BLaER1 treated with 17β-estradiol and CSF1 and Interleukin-3, amounts not matched to agents 10 nM and 100 nM (cell line): ENCODE measurements around the gene RELA.

Experiments used
- H3K27ac ChIP-seq, 11 experiments: shearing (Covaris generic); formaldehyde crosslinking; 2 replicates each; pipeline ENCODE4 v1.8.1; 2022
- H3K27me3 ChIP-seq, 11 experiments: shearing (Covaris generic); formaldehyde crosslinking; 2 replicates each; pipeline ENCODE4 v1.8.1; 2022
- H3K36me3 ChIP-seq, 11 experiments: shearing (Covaris generic); formaldehyde crosslinking; 2 replicates each; pipeline ENCODE4 v1.8.1; 2022
- H3K4me1 ChIP-seq, 10 experiments: shearing (Covaris generic); formaldehyde crosslinking; 2 replicates each; pipeline ENCODE4 v1.8.1; 2022
- H3K4me2 ChIP-seq, 11 experiments: shearing (Covaris generic); formaldehyde crosslinking; 2 replicates each; pipeline ENCODE4 v1.8.1; 2022
- H3K4me3 ChIP-seq, 10 experiments: shearing (Covaris generic); formaldehyde crosslinking; 2 replicates each; pipeline ENCODE4 v1.8.1; 2022
- H3K9ac ChIP-seq, 11 experiments: shearing (Covaris generic); formaldehyde crosslinking; 2 replicates each; pipeline ENCODE4 v1.8.1; 2022
- H3K9me3 ChIP-seq, 11 experiments: shearing (Covaris generic); formaldehyde crosslinking; replicated peaks in 1 of 11; 2 replicates each; pipeline ENCODE4 v1.8.1; 2022
- H4K20me1 ChIP-seq, 11 experiments: shearing (Covaris generic); formaldehyde crosslinking; 2 replicates each; pipeline ENCODE4 v1.8.1; 2022
- Cebpa-rat ChIP-seq, 11 experiments: shearing (Covaris generic); IDR thresholded peaks; 2 replicates each; pipeline ENCODE4 v1.8.1; 2022

RELA gene

GRCh38 chr11:65621460-65621859 is 41.3 kb downstream of the RELA start:
- Histone ChIP-seq H3K4me1 (peaks cover 24 to 57% (median 48%) of the 10 kb centered on the region in 10 experiments), H3K4me3 (no peak overlapping the region), H3K9me3 (no peaks in the 10 kb centered on the region), H3K27me3 (no peaks in the 10 kb centered on the region), H3K27ac (no peak overlapping the region), H3K9ac (0 out of 22 replicates have a peak overlapping the region, but pooled peaks of 1 of the 11 experiments have one; percentile 29), H4K20me1 (peaks cover 9 to 98% (median 81%) of the 10 kb centered on the region in 11 experiments; a peak in 21 of 22 replicates), H3K36me3 (peaks cover 84 to 96% (median 92%) of the 10 kb centered on the region in 11 experiments), H3K4me2 (no peak overlapping the region)
- TF ChIP-seq Cebpa-rat (IDR thresholded peaks at IDR 0.05), result no peak

DNA sequence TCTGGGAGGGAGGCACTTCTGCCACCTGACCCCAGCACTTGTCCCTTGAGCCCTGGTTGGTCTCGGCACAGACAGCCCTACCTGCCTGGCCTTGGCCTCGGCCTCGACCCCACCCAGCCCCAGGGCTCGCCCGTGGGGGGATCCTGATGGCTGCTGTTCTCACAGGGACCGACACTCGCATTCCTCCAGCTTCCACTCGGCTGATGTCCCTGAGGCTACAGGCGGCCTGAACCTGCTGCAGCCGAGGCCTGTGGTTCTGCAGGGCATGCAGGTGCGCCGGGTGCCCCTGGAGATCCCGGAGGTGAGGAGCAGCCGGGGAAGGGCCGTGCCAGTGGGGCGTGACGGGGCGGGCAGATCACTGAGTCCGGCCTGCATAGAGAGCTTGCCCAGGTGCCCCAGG is 42.0 kb downstream of the RELA start:
- Histone ChIP-seq H3K27ac (no peak overlapping the region), H3K9me3 (no peaks in the 10 kb centered on the region), H4K20me1 (peaks cover 6 to 97% (median 81%) of the 10 kb centered on the region in 11 experiments; a peak in 21 of 22 replicates), H3K4me1 (peaks cover 24 to 52% (median 43%) of the 10 kb centered on the region in 10 experiments), H3K36me3 (peaks cover 78 to 89% (median 85%) of the 10 kb centered on the region in 11 experiments), H3K4me3 (no peak overlapping the region), H3K27me3 (no peaks in the 10 kb centered on the region), H3K9ac (peak overlapping the region in 2 of 11 experiments; percentile 10 to 84; a peak in 1 of 22 replicates), H3K4me2 (no peak overlapping the region)
- no peak for TF ChIP-seq Cebpa-rat (IDR thresholded peaks at IDR 0.05)

- no peak for TF ChIP-seq Cebpa-rat (IDR thresholded peaks at IDR 0.05)
- Histone ChIP-seq H3K9ac (peak overlapping the region; percentile 48 to 93 (median 89); a peak in 15 of 22 replicates), H3K4me1 (peaks cover 24 to 40% (median 34%) of the 10 kb centered on the region in 10 experiments), H3K4me2 (peak overlapping the region in 4 of 11 experiments; percentile 46 to 98 (median 94); a peak in 5 of 22 replicates), H3K27ac (no peak overlapping the region), H3K36me3 (peaks cover 71 to 78% (median 75%) of the 10 kb centered on the region in 11 experiments), H3K27me3 (no peaks in the 10 kb centered on the region), H4K20me1 (peaks cover 6 to 86% (median 72%) of the 10 kb centered on the region in 11 experiments; a peak in 21 of 22 replicates), H3K9me3 (no peaks in the 10 kb centered on the region), H3K4me3 (no peak overlapping the region)
Measured at GRCh38 chr11:65619281-65619928, 43.3 kb downstream of the RELA start.

- H3K27ac ChIP-seq, result peak overlapping the region in 4 of 11 experiments; percentile 20 to 53 (median 35); a peak in 6 of 22 replicates
- H3K36me3 ChIP-seq, result peaks cover 64 to 71% (median 69%) of the 10 kb centered on the region in 11 experiments
- H3K27me3 ChIP-seq, result no peaks in the 10 kb centered on the region
- H3K4me1 ChIP-seq, result peaks cover 24 to 34% (median 29%) of the 10 kb centered on the region in 10 experiments
- peak overlapping the region in 9 of 11 experiments; percentile 46 to 100 (median 98); a peak in 17 of 22 replicates for H3K4me2 ChIP-seq
- H3K9me3 ChIP-seq, result no peaks in the 10 kb centered on the region
- H3K4me3 ChIP-seq, result peak overlapping the region in 2 of 10 experiments; percentile 2 to 90; a peak in 1 of 20 replicates
- peaks cover 6 to 80% (median 65%) of the 10 kb centered on the region in 11 experiments; a peak in 21 of 22 replicates for H4K20me1 ChIP-seq
- TF ChIP-seq Cebpa-rat (IDR thresholded peaks at IDR 0.05), result no peak
- H3K9ac ChIP-seq, result peak overlapping the region; percentile 48 to 93 (median 89); a peak in 20 of 22 replicates
Measured at GRCh38 chr11:65618763-65619162, 44.0 kb downstream of the RELA start.

DNA sequence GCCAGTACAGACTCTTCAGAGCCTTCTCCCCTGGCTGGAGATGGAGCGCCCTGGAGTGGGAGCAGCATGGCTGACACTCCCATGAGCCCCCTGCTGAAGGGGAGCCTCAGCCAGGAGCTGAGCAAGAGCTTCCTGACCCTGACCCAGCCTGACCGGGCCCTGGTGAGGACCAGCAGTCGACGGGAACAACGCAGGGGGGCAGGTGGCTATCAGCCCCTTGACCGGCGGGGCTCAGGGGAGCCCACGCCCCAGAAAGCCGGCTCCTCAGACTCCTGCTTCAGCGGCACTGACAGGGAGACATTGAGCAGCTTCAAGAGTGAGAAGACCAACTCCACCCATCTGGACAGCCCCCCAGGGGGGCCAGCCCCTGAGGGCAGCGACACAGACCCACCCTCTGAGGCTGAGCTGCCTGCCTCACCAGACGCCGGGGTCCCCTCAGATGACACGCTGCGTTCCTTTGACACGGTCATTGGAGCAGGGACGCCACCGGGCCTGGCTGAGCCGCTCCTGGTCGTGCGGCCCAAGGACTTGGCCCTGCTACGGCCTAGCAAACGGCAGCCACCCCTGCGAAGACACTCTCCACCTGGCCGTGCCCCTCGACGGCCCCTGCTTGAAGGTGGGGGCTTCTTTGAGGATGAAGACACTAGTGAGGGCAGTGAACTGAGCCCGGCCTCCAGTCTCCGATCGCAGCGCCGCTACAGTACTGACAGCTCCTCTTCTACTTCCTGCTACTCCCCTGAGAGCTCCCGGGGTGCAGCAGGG is 44.5 kb downstream of the RELA start:
- H3K9me3 ChIP-seq, result no peaks in the 10 kb centered on the region
- peak overlapping the region in 5 of 11 experiments; percentile 8 to 53 (median 32); a peak in 7 of 22 replicates for H3K27ac ChIP-seq
- peak overlapping the region; percentile 76 to 93 (median 89); a peak in 21 of 22 replicates for H3K9ac ChIP-seq
- H4K20me1 ChIP-seq, result peaks cover 8 to 80% (median 66%) of the 10 kb centered on the region in 11 experiments; a peak in 21 of 22 replicates
- TF ChIP-seq Cebpa-rat (IDR thresholded peaks at IDR 0.05), result no peak
- H3K36me3 ChIP-seq, result peaks cover 58 to 65% (median 63%) of the 10 kb centered on the region in 11 experiments
- peak overlapping the region in 10 of 11 experiments; percentile 91 to 100 (median 98); a peak in 18 of 22 replicates for H3K4me2 ChIP-seq
- H3K4me3 ChIP-seq, result peak overlapping the region in 6 of 10 experiments; percentile 2 to 98 (median 91); a peak in 3 of 20 replicates
- no peaks in the 10 kb centered on the region for H3K27me3 ChIP-seq
- peaks cover 25 to 37% (median 31%) of the 10 kb centered on the region in 10 experiments for H3K4me1 ChIP-seq

DNA sequence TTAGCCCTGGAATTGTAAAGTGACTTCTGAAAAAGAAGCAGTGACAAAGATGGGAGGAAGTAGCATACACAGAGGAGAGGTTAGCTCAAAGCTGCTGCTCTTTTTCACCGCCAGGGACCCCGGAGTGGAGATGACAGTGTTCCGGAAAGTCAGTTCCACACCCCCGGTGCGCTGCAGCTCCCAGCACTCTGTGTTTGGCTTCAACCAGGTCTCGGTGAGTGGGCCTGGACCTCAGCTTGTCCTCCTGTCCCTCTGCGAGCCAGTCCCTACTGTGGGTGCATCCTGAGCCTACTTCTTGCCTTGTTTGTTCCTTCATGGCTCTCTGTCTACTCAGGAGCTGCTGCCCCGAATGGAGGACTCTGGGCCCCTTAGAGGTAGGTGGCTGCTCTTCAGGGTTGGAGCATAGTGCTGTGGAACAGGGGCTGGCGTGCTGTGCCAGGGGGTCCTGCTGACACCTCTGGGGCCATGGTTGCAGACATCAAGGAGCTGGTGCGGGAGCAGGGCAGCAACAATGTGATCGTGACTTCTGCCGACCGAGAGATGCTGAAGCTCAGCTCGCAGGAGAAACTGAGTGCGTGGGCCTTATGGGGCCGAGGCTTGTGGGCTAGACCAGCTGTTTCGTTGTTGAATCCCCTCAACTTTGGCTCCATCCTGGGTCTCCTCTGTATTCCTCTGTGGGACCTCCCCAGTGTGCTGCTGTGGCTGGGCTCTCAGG is 45.4 kb downstream of the RELA start:
- Histone ChIP-seq H3K9me3 (no peaks in the 10 kb centered on the region), H3K4me3 (peak overlapping the region; percentile 78 to 98 (median 91)), H3K36me3 (peaks cover 52 to 65% (median 62%) of the 10 kb centered on the region in 11 experiments), H3K9ac (peak overlapping the region; percentile 76 to 93 (median 89)), H3K4me1 (peaks cover 34 to 46% (median 40%) of the 10 kb centered on the region in 10 experiments), H4K20me1 (peaks cover 17 to 80% (median 72%) of the 10 kb centered on the region in 11 experiments; a peak in 21 of 22 replicates), H3K27me3 (no peaks in the 10 kb centered on the region), H3K27ac (peak overlapping the region in 9 of 11 experiments; percentile 72 to 90 (median 84); a peak in 11 of 22 replicates), H3K4me2 (peak overlapping the region; percentile 91 to 100 (median 98))
- no peak for TF ChIP-seq Cebpa-rat (IDR thresholded peaks at IDR 0.05)

DNA sequence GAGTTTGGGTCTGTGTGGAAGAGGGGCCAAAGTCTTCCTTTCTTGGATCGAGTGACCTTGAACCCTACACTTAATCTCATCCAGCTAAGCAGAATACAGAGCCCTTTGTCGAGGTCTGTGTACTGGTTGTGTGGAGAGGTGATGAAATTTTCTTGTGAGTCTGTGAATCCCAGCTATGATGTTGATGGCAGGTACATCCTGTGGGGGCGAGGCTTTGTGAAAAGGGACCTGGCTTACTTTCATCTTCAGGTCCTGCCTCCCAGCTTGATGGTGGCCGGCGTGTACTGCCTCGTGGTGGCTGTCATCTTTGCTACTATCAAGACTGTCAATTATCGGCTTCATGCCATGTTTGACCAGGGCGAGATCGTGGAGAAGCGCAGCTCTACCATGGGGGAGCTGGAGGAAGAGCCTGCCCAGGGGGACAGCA is 46.1 kb downstream of the RELA start:
- H3K36me3 ChIP-seq, result peaks cover 45 to 64% (median 58%) of the 10 kb centered on the region in 11 experiments
- H3K27me3 ChIP-seq, result no peaks in the 10 kb centered on the region
- peak overlapping the region; percentile 64 to 90 (median 83); a peak in 21 of 22 replicates for H3K27ac ChIP-seq
- peak overlapping the region; percentile 78 to 98 (median 91) for H3K4me3 ChIP-seq
- peaks cover 24 to 80% (median 72%) of the 10 kb centered on the region in 11 experiments; a peak in 21 of 22 replicates for H4K20me1 ChIP-seq
- H3K4me1 ChIP-seq, result peaks cover 41 to 53% (median 47%) of the 10 kb centered on the region in 10 experiments
- no peak for TF ChIP-seq Cebpa-rat (IDR thresholded peaks at IDR 0.05)
- peak overlapping the region; percentile 76 to 93 (median 89) for H3K9ac ChIP-seq
- peak overlapping the region; percentile 91 to 100 (median 98) for H3K4me2 ChIP-seq
- H3K9me3 ChIP-seq, result no peaks in the 10 kb centered on the region
